Coronary artery (tissue), 2 donors: ENCODE data around the gene ANO2.

ENCODE experiments used
- DNase-seq: peaks from one replicate; pipeline ENCODE4 v3.0.0-alpha.2; 2017; ENCODE audit warnings: low spot score
- H3K27ac ChIP-seq, 2 donors: fragments of 200-600 bp; sonication (generic); one replicate each; pipeline ENCODE4 v1.5.1; 2016 to 2019
- H3K4me3 ChIP-seq: fragments of 200-600 bp; sonication (generic); 2 replicates; pipeline ENCODE4 v1.5.1; 2016; ENCODE audit warnings: mild to moderate bottlenecking, moderate library complexity
- CTCF ChIP-seq: fragments of 200-600 bp; sonication (generic); IDR thresholded peaks from one replicate; pipeline ENCODE4 v1.5.1; 2019; ENCODE audit warnings: antibody characterized with exemption

ANO2 gene

DNA sequence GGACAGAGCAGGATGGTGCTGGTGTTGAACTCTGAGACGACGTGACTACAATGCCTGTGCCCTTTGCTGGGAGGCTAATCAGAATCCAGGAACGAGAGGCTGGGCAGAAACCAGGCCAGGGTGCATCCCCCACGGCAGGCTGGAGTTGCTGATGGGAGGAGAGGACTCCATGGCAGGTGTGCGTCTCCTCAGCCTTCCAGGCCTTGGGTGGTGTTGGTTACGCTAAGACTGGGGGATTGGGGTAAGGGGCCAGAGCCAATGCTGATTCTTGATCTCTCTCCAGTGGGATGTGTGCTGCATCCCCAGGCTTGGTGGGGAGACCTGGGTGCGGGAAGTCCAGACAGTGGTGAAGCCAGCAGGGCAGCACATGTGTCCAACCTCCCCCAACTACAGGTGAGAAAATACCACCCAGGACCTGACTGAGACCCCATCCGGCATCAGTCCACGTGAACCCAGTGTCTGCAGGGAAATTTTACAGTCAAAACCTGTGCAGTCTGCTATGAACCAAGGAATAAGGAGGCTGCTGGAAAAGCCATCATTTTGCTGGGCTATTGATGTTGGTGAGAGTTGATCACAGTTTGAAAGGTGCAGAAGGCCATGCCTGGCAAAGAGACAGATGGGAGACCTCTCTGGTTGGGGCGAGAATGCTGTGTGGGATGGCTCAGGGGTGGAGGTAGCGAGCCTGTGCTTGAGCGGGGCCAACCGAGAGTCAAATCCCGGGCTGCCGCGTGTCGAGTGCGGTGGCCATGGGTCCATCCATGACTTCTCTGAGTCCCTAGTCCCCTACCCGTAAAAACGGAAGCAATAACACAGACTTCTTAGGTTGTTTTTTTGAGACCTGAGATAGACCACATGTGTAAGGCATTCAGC is 423.4 kb downstream of the ANO2 start:
- no peak for DNase-seq
- TF ChIP-seq CTCF: no peak
- H3K27ac ChIP-seq: no peak overlapping the region
- no peak overlapping the region for H3K4me3 ChIP-seq

GRCh38 chr12:5520831-5521230 is 424.2 kb downstream of the ANO2 start:
- no peak overlapping the region for H3K27ac ChIP-seq
- H3K4me3 ChIP-seq: no peak overlapping the region
- DNase-seq: no peak
- TF ChIP-seq CTCF: no peak

DNA sequence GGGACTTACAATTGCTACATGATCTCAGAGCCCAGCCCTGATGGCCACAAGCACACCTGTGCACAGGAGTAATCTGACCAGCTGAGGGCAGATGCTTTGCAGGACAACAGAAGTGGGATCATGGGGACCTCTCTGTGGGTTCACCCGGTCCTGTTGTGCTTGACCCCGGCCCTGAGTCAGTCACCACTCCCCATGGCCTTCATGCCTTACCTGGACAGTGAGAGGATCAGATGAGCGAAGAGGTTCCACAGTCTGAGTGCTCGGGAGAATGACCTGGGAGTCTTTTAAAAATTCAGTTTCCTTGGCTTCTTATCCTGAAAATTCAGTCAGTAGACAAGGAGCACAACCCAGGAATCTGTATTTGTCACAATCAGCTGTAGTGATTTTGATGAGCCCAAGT is 425.0 kb downstream of the ANO2 start:
- peak; percentile 47 for DNase-seq
- H3K27ac ChIP-seq: no peak overlapping the region
- TF ChIP-seq CTCF: no peak
- H3K4me3 ChIP-seq: no peak overlapping the region

GRCh38 chr12:5518584-5519365 is 426.3 kb downstream of the ANO2 start:
- Histone ChIP-seq H3K27ac (no peak overlapping the region), H3K4me3 (no peak overlapping the region)
- no peak for TF ChIP-seq CTCF
- DNase-seq: peak; percentile 64

DNA sequence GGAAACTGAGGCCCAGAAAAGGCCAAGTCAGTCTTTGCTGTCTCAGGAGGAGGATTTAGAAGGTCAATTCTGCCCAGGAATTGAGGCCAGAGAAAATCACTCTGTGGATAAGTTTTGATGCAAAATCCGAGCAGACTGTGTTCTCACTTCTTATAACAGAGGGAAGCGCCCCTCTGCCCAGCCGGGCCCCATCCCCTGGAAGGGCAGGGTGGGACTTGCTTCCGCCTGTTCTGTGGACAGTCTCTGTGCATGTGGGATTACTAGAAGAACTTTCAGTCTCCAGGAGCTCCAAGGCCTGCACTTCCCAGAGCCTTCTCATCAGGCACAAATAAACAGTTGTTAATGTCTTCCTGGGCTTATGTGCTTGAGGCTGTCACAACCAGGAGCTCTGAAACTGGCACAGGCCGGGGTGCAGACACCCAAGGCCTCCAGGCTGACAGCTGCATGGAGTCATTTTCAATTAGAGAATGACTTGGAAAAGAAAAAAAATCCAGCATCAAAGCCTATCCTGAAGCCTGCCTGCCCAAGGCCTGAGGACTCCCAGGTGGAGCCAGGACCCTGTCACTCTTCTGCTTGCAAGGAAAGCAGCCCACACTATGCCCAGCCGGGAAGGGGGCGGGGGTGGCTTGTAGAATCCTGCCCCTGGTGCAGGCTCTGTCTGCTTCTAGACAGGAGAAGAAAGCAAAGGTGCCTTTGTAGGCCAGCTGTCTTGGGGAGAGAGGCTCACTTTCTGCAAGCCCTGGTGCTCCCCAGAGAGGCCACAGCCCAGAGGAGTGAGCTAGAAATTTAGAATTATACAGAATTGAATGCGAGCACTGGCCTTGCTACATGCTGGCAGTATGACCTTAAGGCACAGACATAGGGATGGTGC is 428.5 kb downstream of the ANO2 start:
- H3K4me3 ChIP-seq: no peak overlapping the region
- peak; percentile 14 for DNase-seq
- TF ChIP-seq CTCF: no peak
- H3K27ac ChIP-seq: no peak overlapping the region

DNA sequence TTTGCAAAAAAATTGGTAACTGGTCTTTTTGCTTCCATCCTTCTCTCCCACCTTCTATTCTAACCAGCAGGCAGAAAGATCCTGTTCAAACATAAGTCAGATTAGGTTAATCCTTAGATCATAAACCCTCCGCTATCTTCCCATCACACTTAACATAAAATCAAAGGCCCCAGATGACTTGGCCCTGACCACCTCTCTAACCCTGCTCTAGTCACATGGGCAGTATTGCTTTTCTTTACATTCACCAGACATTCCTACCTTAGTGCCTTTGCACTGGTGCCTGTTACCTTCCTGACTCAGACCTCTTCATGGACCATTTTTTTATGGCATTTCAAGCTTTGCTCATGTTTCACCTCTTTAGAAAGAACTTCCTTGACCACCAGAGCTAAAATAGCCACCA is 429.6 kb downstream of the ANO2 start:
- no peak for DNase-seq
- TF ChIP-seq CTCF: no peak
- Histone ChIP-seq H3K27ac (no peak overlapping the region), H3K4me3 (no peak overlapping the region)
